GM12878 (cell line): ENCODE measurements around the gene DPP6. TPM values are rescaled to one million over a fixed set of nuclear protein-coding genes. Genes with fewer than 3 reads are reported as not detected.

Source experiments
- ATAC-seq: fragments of 200-7000 bp; cut with Tn5 transposase; 3 replicates; pipeline ENCODE4 v1.9.1; 2020; ENCODE audit warnings: mild to moderate bottlenecking, moderate library complexity
- BruUV-seq: library from RNA; stranded (reverse); fragments of 400-500 nt; replicated peaks from 2 replicates; lab custom pipeline; 2021; lab: Mats Ljungman, UMichigan
- CTCF ChIA-PET: fragments of 300-600 bp; sonication (Branson Sonifier 250); formaldehyde crosslinking; extraction: SDS; loops from one replicate; lab custom pipeline; 2021; ENCODE audit warnings: inconsistent platforms; lab: Yijun Ruan, JAX
- POLR2A ChIA-PET: fragments of 350-600 bp; formaldehyde crosslinking; extraction: SDS; loops from one replicate; lab custom pipeline; 2021; ENCODE audit warnings: inconsistent platforms; lab: Charles Lee
- RAD21 ChIA-PET: fragments of 300-600 bp; sonication (Branson Sonifier 250); formaldehyde crosslinking; loops from one replicate; lab custom pipeline; 2023; ENCODE audit warnings: antibody characterized with exemption; ENCODE audit not compliant: unreplicated experiment; lab: Charles Lee
- SMC1A ChIA-PET: fragments of 300-600 bp; sonication (Branson Sonifier 250); formaldehyde crosslinking; loops from one replicate; lab custom pipeline; 2023; ENCODE audit not compliant: unreplicated experiment, uncharacterized antibody; lab: Charles Lee
- DNase-seq: peaks from one replicate; pipeline ENCODE4 v3.0.0-alpha.2; 2011; ENCODE audit warnings: low read depth, low spot score
- FAIRE-seq: peaks from 3 replicates; lab custom pipeline; 2011; peaks lifted over from hg19 to GRCh38; lab: Jason Lieb, UNC
- H2AFZ ChIP-seq: 2 replicates; pipeline ENCODE4 v1.6.0; 2011; ENCODE audit warnings: low read depth, low read length, control low read depth; ENCODE audit not compliant: control insufficient read depth
- H3K27ac ChIP-seq: 2 replicates; pipeline ENCODE4 v1.5.1; 2011; ENCODE audit warnings: control low read depth; ENCODE audit not compliant: control insufficient read depth, insufficient read depth
- H3K27me3 ChIP-seq, 2 experiments: replicated peaks in 1 of 2; 2 replicates each; pipeline versions ENCODE4 v1.6.0 to v1.6.1; 2011; ENCODE audit warnings: low read length in 1 of 2; ENCODE audit not compliant: control insufficient read depth in 2 of 2, insufficient read depth in 2 of 2
- H3K36me3 ChIP-seq, 2 experiments: 2 replicates each; pipeline ENCODE4 v1.5.1; 2011; ENCODE audit warnings: low read length in 1 of 2; ENCODE audit not compliant: control insufficient read depth in 2 of 2, insufficient read depth in 2 of 2
- H3K4me1 ChIP-seq: 2 replicates; pipeline ENCODE4 v1.6.1; 2011; ENCODE audit warnings: mild to moderate bottlenecking, low read length, moderate library complexity, mixed read lengths; ENCODE audit not compliant: control insufficient read depth, insufficient read depth
- H3K4me2 ChIP-seq: 2 replicates; pipeline ENCODE4 v1.6.0; 2011; ENCODE audit warnings: control low read depth; ENCODE audit not compliant: control insufficient read depth, insufficient read depth
- H3K4me3 ChIP-seq: fragments of 200-600 bp; sonication (generic); 2 replicates; pipeline ENCODE4 v1.5.1; 2016
- H3K79me2 ChIP-seq: 2 replicates; pipeline ENCODE4 v1.6.0; 2011; ENCODE audit warnings: low read length; ENCODE audit not compliant: control insufficient read depth, insufficient read depth
- H3K9ac ChIP-seq: 2 replicates; pipeline ENCODE4 v1.8.0; 2011; ENCODE audit warnings: low read length, control low read depth, mixed read lengths; ENCODE audit not compliant: control insufficient read depth, insufficient read depth
- H3K9me3 ChIP-seq: replicated peaks from 3 replicates; pipeline ENCODE4 v1.5.1; 2011; ENCODE audit warnings: mild to moderate bottlenecking, low read length; ENCODE audit not compliant: control insufficient read depth, insufficient read depth
- H4K20me1 ChIP-seq: 2 replicates; pipeline ENCODE4 v1.6.0; 2011; ENCODE audit not compliant: control insufficient read depth, insufficient read depth
- BMI1 ChIP-seq: fragments of 450-650 bp; IDR thresholded peaks from 2 replicates; pipeline ENCODE4 v1.6.1; 2016; ENCODE audit warnings: mild to moderate bottlenecking, moderate library complexity, borderline replicate concordance
- HDAC2 ChIP-seq: fragments of 200-600 bp; sonication (generic); IDR thresholded peaks from 2 replicates; pipeline ENCODE4 v1.6.1; 2017
- IKZF2 ChIP-seq, 2 experiments: fragments of 450-650 bp; IDR thresholded peaks; 2 replicates each; pipeline ENCODE4 v1.6.1; 2017; ENCODE audit warnings: mild to moderate bottlenecking in 2 of 2, moderate library complexity in 2 of 2
- JUNB ChIP-seq: IDR thresholded peaks from 2 replicates; pipeline ENCODE4 v1.6.1; 2016; ENCODE audit warnings: antibody characterized with exemption, mild to moderate bottlenecking
- NFYB ChIP-seq: IDR thresholded peaks from 2 replicates; pipeline ENCODE4 v1.6.1; 2011; ENCODE audit warnings: low read depth, mild to moderate bottlenecking, low read length, improper control_type of control experiment, moderate library complexity; ENCODE audit not compliant: insufficient read depth
- NR2C1 ChIP-seq: fragments of 450-650 bp; IDR thresholded peaks from 2 replicates; pipeline ENCODE4 v1.6.1; 2017; ENCODE audit warnings: antibody characterized with exemption, mild to moderate bottlenecking, moderate library complexity
- SREBF2 ChIP-seq: IDR thresholded peaks from 2 replicates; pipeline ENCODE4 v1.6.1; 2012; ENCODE audit warnings: mild to moderate bottlenecking, low read length
- TCF3 ChIP-seq: IDR thresholded peaks from 2 replicates; pipeline ENCODE4 v1.6.1; 2012; ENCODE audit warnings: low read depth, mild to moderate bottlenecking, low read length, borderline replicate concordance; ENCODE audit not compliant: insufficient read depth
- WRNIP1 ChIP-seq: IDR thresholded peaks from 2 replicates; pipeline ENCODE4 v1.6.1; 2011; ENCODE audit warnings: low read depth, low read length, improper control_type of control experiment, borderline replicate concordance
- ZBTB11 ChIP-seq: fragments of 450-650 bp; formaldehyde crosslinking; IDR thresholded peaks from 2 replicates; pipeline ENCODE4 v1.5.0; 2022; ENCODE audit warnings: mild to moderate bottlenecking, missing genetic modification characterization
- ZBTB40 ChIP-seq: fragments of 450-650 bp; IDR thresholded peaks from 2 replicates; pipeline ENCODE4 v1.6.1; 2016; ENCODE audit warnings: mild to moderate bottlenecking, moderate library complexity, borderline replicate concordance
- ZNF274 ChIP-seq: IDR thresholded peaks from one replicate; pipeline ENCODE4 v1.8.0; 2011; ENCODE audit not compliant: insufficient read length, insufficient read depth
- WGBS: methylation state at CpG from one replicate; pipeline ENCODE4 v1.1.6; 2016; ENCODE audit warnings: low lambda C conversion rate; ENCODE audit not compliant: insufficient replicate concordance, insufficient coverage; ENCODE audit errors: missing lambda C conversion rate; 5-methylcytosine and 5-hydroxymethylcytosine counted together
- in situ Hi-C: fragments of 300-500 bp; cut with MboI; formaldehyde crosslinking; loops from 9 replicates; pipeline ENCODE4 v1.14.3; 2018; ENCODE audit warnings: mixed read lengths
- intact Hi-C: fragments of 100-400 bp; cut with micrococcal nuclease; formaldehyde crosslinking; loops from one replicate; pipeline ENCODE4 v1.14.2; 2022; ENCODE audit not compliant: unreplicated experiment
- polyA plus RNA-seq, 11 experiments: library from polyadenylated mRNA; depleted of rRNA in 4 of 11; unstranded in 6 of 11; stranded (reverse) in 5 of 11; fragments of >200 nt; fragmentation: Nextera tagmentation in 4 of 11; fragmentation: Illumina TruSeq in 1 of 11; extraction: Ambion mirVana in 4 of 11; extraction: Trizol in 1 of 11; gene quantifications; 1 replicate in 1 of 11; 2 replicates in 10 of 11; pipeline versions ENCODE4 v1.2.1 to v1.2.3, GENCODE V29; 2011 to 2016; ENCODE audit warnings: inconsistent platforms in 2 of 11, missing spikeins in 2 of 11, low read depth in 1 of 11
- total RNA-seq, 4 experiments: library from RNA; depleted of rRNA in 3 of 4; stranded (reverse); fragments of >200 nt in 3 of 4; fragmentation: Illumina TruSeq in 1 of 4; extraction: Trizol in 1 of 4; gene quantifications; 2 replicates each; pipeline versions ENCODE4 v1.2.1 to v1.2.3, GENCODE V29; 2013 to 2021

DPP6 gene
- total and polyA plus RNA-seq, 10 of the 15 experiments (the other 5 are each of a cell fraction or from before 2014, with no cell fraction given): not detected

DNA sequence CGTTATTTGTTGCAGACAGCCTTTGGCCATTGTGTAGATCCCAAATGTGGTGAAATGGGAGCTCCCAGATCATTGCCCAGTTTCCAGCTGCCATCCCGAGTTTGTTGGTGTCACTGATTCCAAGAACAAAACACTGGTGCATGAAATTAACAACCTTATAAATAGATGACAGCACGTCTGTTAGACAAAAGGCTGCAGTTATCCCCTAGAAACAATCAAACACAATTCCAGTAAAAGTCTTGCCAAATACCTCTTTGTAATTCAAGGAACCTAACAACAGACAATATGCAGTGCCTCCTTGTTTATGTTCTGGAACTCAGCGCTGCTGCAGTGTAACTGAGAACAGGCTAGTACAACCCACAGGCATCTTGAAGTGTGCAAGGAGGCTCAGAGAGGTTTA lies 546.2 kb downstream of the DPP6 start (continued):
- no peak for TF ChIP-seq ZBTB11
- no peak for TF ChIP-seq HDAC2

DNA sequence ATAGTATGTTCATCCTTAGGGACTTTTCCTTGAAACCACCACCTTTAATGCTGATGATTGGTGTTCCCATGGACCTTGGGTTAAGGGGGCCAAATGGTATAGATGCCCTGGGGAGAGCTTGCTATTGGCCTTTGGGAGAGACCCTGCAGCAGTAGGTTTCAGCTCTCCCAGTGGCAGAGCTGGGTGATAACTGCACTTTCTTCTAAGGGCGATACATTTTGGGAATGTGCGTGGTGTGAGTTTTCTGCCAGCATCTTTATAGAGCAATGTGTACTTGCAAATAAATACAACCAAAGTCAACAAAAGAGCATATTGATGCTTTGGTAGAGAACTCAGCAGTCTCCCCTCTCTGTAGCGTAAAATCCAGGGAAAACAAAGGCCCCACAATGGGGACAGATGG lies 546.7 kb downstream of the DPP6 start:
- H3K4me2 ChIP-seq: no peak overlapping the region
- no peaks in the 10 kb centered on the region for H3K4me1 ChIP-seq
- H3K9ac ChIP-seq: no peak overlapping the region
- no peak overlapping the region for H3K4me3 ChIP-seq
- H3K27me3 ChIP-seq: no peaks in the 10 kb centered on the region
- ChIA-PET POLR2A (no interaction called here), CTCF (no interaction called here), SMC1A (no interaction called here), RAD21 (no interaction called here)
- TF ChIP-seq NR2C1 (no peak), TCF3 (no peak), IKZF2 (IDR thresholded peaks at IDR 0.05) (no peak), NFYB (no peak), SREBF2 (no peak), WRNIP1 (no peak), JUNB (no peak), ZNF274 (no peak), ZBTB40 (no peak), BMI1 (no peak)
- intact Hi-C loops (no loop called here), in situ Hi-C loops (no loop called here)
- DNase-seq (no peak), FAIRE-seq (no peak), ATAC-seq (no peak)
- 20% methylated on average over 3 of the region's 3 CpGs for WGBS
- H4K20me1 ChIP-seq: no peaks in the 10 kb centered on the region
- H3K79me2 ChIP-seq: no peaks in the 10 kb centered on the region
- H3K9me3 ChIP-seq: no peaks in the 10 kb centered on the region
- no peak overlapping the region for H3K27ac ChIP-seq
- no peak overlapping the region for H2AFZ ChIP-seq
- no peaks in the 10 kb centered on the region for H3K36me3 ChIP-seq
- no TSS peak for BruUV-seq
